ENCODE data around the gene AP2A2. TPM values are rescaled to one million over a fixed set of nuclear protein-coding genes. Genes with fewer than 3 reads are reported as not detected.

AP2A2 gene
- total RNA-seq, 2 donors from 2014 or later = 51.6 to 75.1 TPM

- Mint-ChIP-seq H3K27ac (peak overlapping the region in 1 of 2 donors; percentile 3), H3K27me3 (no peaks in the 10 kb centered on the region), H3K9me3 (no peaks in the 10 kb centered on the region), H3K4me3 (no peak overlapping the region), H3K4me1 (ENCODE audit: low read depth in 2 of 2) (peaks cover 41 to 49% of the 10 kb centered on the region in 2 donors), H3K36me3 (peaks cover 10% of the 10 kb centered on the region)
- DNase-seq (ENCODE audit: low spot score) = no peak
- no peak for ATAC-seq
Observed at GRCh38 chr11:942823-943222, 17.2 kb downstream of the AP2A2 start.

- Mint-ChIP-seq H3K4me1 (ENCODE audit: low read depth in 2 of 2) (peaks cover 41 to 42% of the 10 kb centered on the region in 2 donors), H3K27ac (no peak overlapping the region), H3K27me3 (no peaks in the 10 kb centered on the region), H3K9me3 (no peaks in the 10 kb centered on the region), H3K4me3 (no peak overlapping the region), H3K36me3 (peaks cover 19% of the 10 kb centered on the region)
- DNase-seq (ENCODE audit: low spot score) = no peak
- ATAC-seq = no peak
Observed at GRCh38 chr11:944711-945470, 19.2 kb downstream of the AP2A2 start.

GRCh38 chr11:945986-946385 lies 20.3 kb downstream of the AP2A2 start:
- H3K36me3 Mint-ChIP-seq = peaks cover 19% of the 10 kb centered on the region
- no peak overlapping the region for H3K27ac Mint-ChIP-seq
- ATAC-seq (no peak), DNase-seq (ENCODE audit: low spot score) (no peak)
- H3K4me1 Mint-ChIP-seq (ENCODE audit: low read depth in 2 of 2) = peaks cover 32% of the 10 kb centered on the region in 2 donors
- no peaks in the 10 kb centered on the region for H3K9me3 Mint-ChIP-seq
- no peaks in the 10 kb centered on the region for H3K27me3 Mint-ChIP-seq
- no peak overlapping the region for H3K4me3 Mint-ChIP-seq

GRCh38 chr11:947744-948143 lies 22.1 kb downstream of the AP2A2 start:
- H3K27me3 Mint-ChIP-seq = no peaks in the 10 kb centered on the region
- no peak overlapping the region for H3K27ac Mint-ChIP-seq
- peaks cover 23 to 28% of the 10 kb centered on the region in 2 donors for H3K4me1 Mint-ChIP-seq (ENCODE audit: low read depth in 2 of 2)
- no peak for ATAC-seq
- peaks cover 19% of the 10 kb centered on the region for H3K36me3 Mint-ChIP-seq
- no peak for DNase-seq (ENCODE audit: low spot score)
- H3K9me3 Mint-ChIP-seq = no peaks in the 10 kb centered on the region
- no peak overlapping the region for H3K4me3 Mint-ChIP-seq

GRCh38 chr11:951507-951906 lies 25.8 kb downstream of the AP2A2 start:
- H3K9me3 Mint-ChIP-seq = no peaks in the 10 kb centered on the region
- H3K27me3 Mint-ChIP-seq = no peaks in the 10 kb centered on the region
- DNase-seq (ENCODE audit: low spot score) = no peak
- peaks cover 11% of the 10 kb centered on the region for H3K36me3 Mint-ChIP-seq
- H3K4me3 Mint-ChIP-seq = no peak overlapping the region
- no peak for ATAC-seq
- peaks cover 10 to 33% of the 10 kb centered on the region in 2 donors for H3K4me1 Mint-ChIP-seq (ENCODE audit: low read depth in 2 of 2)
- H3K27ac Mint-ChIP-seq = no peak overlapping the region

- H3K9me3 Mint-ChIP-seq = no peaks in the 10 kb centered on the region
- DNase-seq (ENCODE audit: low spot score) (no peak), ATAC-seq (no peak)
- no peak overlapping the region for H3K4me3 Mint-ChIP-seq
- no peak overlapping the region for H3K27ac Mint-ChIP-seq
- peaks cover 10% of the 10 kb centered on the region for H3K36me3 Mint-ChIP-seq
- no peaks in the 10 kb centered on the region for H3K27me3 Mint-ChIP-seq
- peaks cover 10 to 34% of the 10 kb centered on the region in 2 donors for H3K4me1 Mint-ChIP-seq (ENCODE audit: low read depth in 2 of 2)
Observed at GRCh38 chr11:952406-953385, 27.0 kb downstream of the AP2A2 start.

GRCh38 chr11:953512-953911 lies 27.8 kb downstream of the AP2A2 start:
- Mint-ChIP-seq H3K36me3 (peaks cover 4% of the 10 kb centered on the region), H3K4me3 (no peak overlapping the region), H3K4me1 (ENCODE audit: low read depth in 2 of 2) (peaks cover 10 to 39% of the 10 kb centered on the region in 2 donors), H3K9me3 (no peaks in the 10 kb centered on the region), H3K27ac (no peak overlapping the region), H3K27me3 (no peaks in the 10 kb centered on the region)
- DNase-seq (ENCODE audit: low spot score) (no peak), ATAC-seq (no peak)

GRCh38 chr11:954392-955153 lies 28.9 kb downstream of the AP2A2 start:
- Mint-ChIP-seq H3K36me3 (no peaks in the 10 kb centered on the region), H3K4me3 (no peak overlapping the region), H3K27me3 (no peaks in the 10 kb centered on the region), H3K9me3 (no peaks in the 10 kb centered on the region), H3K27ac (peak overlapping the region in 1 of 2 donors; percentile 3), H3K4me1 (ENCODE audit: low read depth in 2 of 2) (peaks cover 10 to 39% of the 10 kb centered on the region in 2 donors)
- ATAC-seq = no peak
- no peak for DNase-seq (ENCODE audit: low spot score)

GRCh38 chr11:955154-956063 lies 29.7 kb downstream of the AP2A2 start:
- no peak overlapping the region for H3K4me3 Mint-ChIP-seq
- no peak for ATAC-seq

GRCh38 chr11:957212-957920 lies 31.7 kb downstream of the AP2A2 start:
- Mint-ChIP-seq H3K4me1 (ENCODE audit: low read depth in 2 of 2) (peaks cover 10 to 43% of the 10 kb centered on the region in 2 donors), H3K36me3 (no peaks in the 10 kb centered on the region), H3K4me3 (no peak overlapping the region), H3K27ac (no peak overlapping the region), H3K27me3 (no peaks in the 10 kb centered on the region), H3K9me3 (no peaks in the 10 kb centered on the region)
- ATAC-seq (no peak), DNase-seq (ENCODE audit: low spot score) (no peak)

More at GRCh38 chr11:955154-956063, 29.7 kb downstream of the AP2A2 start:
- no peak for DNase-seq (ENCODE audit: low spot score)
- H3K4me1 Mint-ChIP-seq (ENCODE audit: low read depth in 2 of 2) = peaks cover 10 to 39% of the 10 kb centered on the region in 2 donors
- no peaks in the 10 kb centered on the region for H3K27me3 Mint-ChIP-seq
- H3K36me3 Mint-ChIP-seq = no peaks in the 10 kb centered on the region
- peak overlapping the region in 1 of 2 donors; percentile 3 for H3K27ac Mint-ChIP-seq
- H3K9me3 Mint-ChIP-seq = no peaks in the 10 kb centered on the region

GRCh38 chr11:958101-958500 lies 32.4 kb downstream of the AP2A2 start:
- DNase-seq (ENCODE audit: low spot score) (no peak), ATAC-seq (no peak)
- Mint-ChIP-seq H3K9me3 (no peaks in the 10 kb centered on the region), H3K27me3 (no peaks in the 10 kb centered on the region), H3K4me3 (no peak overlapping the region), H3K36me3 (no peaks in the 10 kb centered on the region), H3K27ac (no peak overlapping the region), H3K4me1 (ENCODE audit: low read depth in 2 of 2) (peaks cover 10 to 41% of the 10 kb centered on the region in 2 donors)

- peaks cover 9 to 34% of the 10 kb centered on the region in 2 donors for H3K4me1 Mint-ChIP-seq (ENCODE audit: low read depth in 2 of 2)
- no peaks in the 10 kb centered on the region for H3K27me3 Mint-ChIP-seq
- peak overlapping the region in 1 of 2 donors; percentile 29 for H3K27ac Mint-ChIP-seq
- ATAC-seq (no peak), DNase-seq (ENCODE audit: low spot score) (no peak)
- H3K4me3 Mint-ChIP-seq = no peak overlapping the region
- no peaks in the 10 kb centered on the region for H3K36me3 Mint-ChIP-seq
- no peaks in the 10 kb centered on the region for H3K9me3 Mint-ChIP-seq
Observed at GRCh38 chr11:959027-959426, 33.4 kb downstream of the AP2A2 start.

All from natural killer cell treated with Interleukin-12 subunit alpha and Interleukin-12 subunit beta and Interleukin-15 and Interleukin-18, amount 100 ng/mL, for 72 hours (primary cell).